Measurements from ENCODE around the gene RIMS1.

The RIMS1 gene

GRCh38 chr6:72094506-72094905 lies 208.2 kb downstream of the RIMS1 start:
- DNase-seq (ENCODE audit: low read depth in 2 of 2), result no peak

- DNase-seq (ENCODE audit: low read depth in 2 of 2), result no peak
Measured at GRCh38 chr6:72102561-72102960, 216.2 kb downstream of the RIMS1 start.

- DNase-seq (ENCODE audit: low read depth in 2 of 2), result no peak
Measured at GRCh38 chr6:72111611-72112010, 225.3 kb downstream of the RIMS1 start.

- DNase-seq (ENCODE audit: low read depth in 2 of 2), result no peak
Measured at GRCh38 chr6:72130327-72130726, 244.0 kb downstream of the RIMS1 start.

GRCh38 chr6:72132427-72132826 lies 246.1 kb downstream of the RIMS1 start:
- DNase-seq (ENCODE audit: low read depth in 2 of 2), result no peak

GRCh38 chr6:72132851-72133250 lies 246.5 kb downstream of the RIMS1 start:
- DNase-seq (ENCODE audit: low read depth in 2 of 2), result no peak

GRCh38 chr6:72133324-72133723 lies 247.0 kb downstream of the RIMS1 start:
- DNase-seq (ENCODE audit: low read depth in 2 of 2), result no peak

- no peak for DNase-seq (ENCODE audit: low read depth in 2 of 2)
Measured at GRCh38 chr6:72140795-72141194, 254.4 kb downstream of the RIMS1 start.

- no peak for DNase-seq (ENCODE audit: low read depth in 2 of 2)
Measured at GRCh38 chr6:72149715-72150114, 263.4 kb downstream of the RIMS1 start.

- DNase-seq (ENCODE audit: low read depth in 2 of 2), result no peak
Measured at GRCh38 chr6:72151742-72152141, 265.4 kb downstream of the RIMS1 start.

- DNase-seq (ENCODE audit: low read depth in 2 of 2), result no peak
Measured at GRCh38 chr6:72175916-72176315, 289.6 kb downstream of the RIMS1 start.

- DNase-seq (ENCODE audit: low read depth in 2 of 2), result no peak
Measured at GRCh38 chr6:72182337-72183246, 296.2 kb downstream of the RIMS1 start.

GRCh38 chr6:72203983-72204382 lies 317.6 kb downstream of the RIMS1 start:
- DNase-seq (ENCODE audit: low read depth in 2 of 2), result no peak

GRCh38 chr6:72205500-72205899 lies 319.1 kb downstream of the RIMS1 start:
- DNase-seq (ENCODE audit: low read depth in 2 of 2), result no peak

- DNase-seq (ENCODE audit: low read depth in 2 of 2), result no peak
Measured at GRCh38 chr6:72206606-72207005, 320.3 kb downstream of the RIMS1 start.

GRCh38 chr6:72212686-72213085 lies 326.3 kb downstream of the RIMS1 start:
- DNase-seq (ENCODE audit: low read depth in 2 of 2), result no peak

GRCh38 chr6:72213654-72214053 lies 327.3 kb downstream of the RIMS1 start:
- DNase-seq (ENCODE audit: low read depth in 2 of 2), result no peak

GRCh38 chr6:72216222-72217068 lies 330.1 kb downstream of the RIMS1 start:
- DNase-seq (ENCODE audit: low read depth in 2 of 2), result no peak

GRCh38 chr6:72217626-72218025 lies 331.3 kb downstream of the RIMS1 start:
- no peak for DNase-seq (ENCODE audit: low read depth in 2 of 2)

GRCh38 chr6:72218125-72218524 lies 331.8 kb downstream of the RIMS1 start:
- DNase-seq (ENCODE audit: low read depth in 2 of 2), result no peak

- no peak for DNase-seq (ENCODE audit: low read depth in 2 of 2)
Measured at GRCh38 chr6:72219536-72219935, 333.2 kb downstream of the RIMS1 start.

- DNase-seq (ENCODE audit: low read depth in 2 of 2), result no peak
Measured at GRCh38 chr6:72238021-72238420, 351.7 kb downstream of the RIMS1 start.

- no peak for DNase-seq (ENCODE audit: low read depth in 2 of 2)
Measured at GRCh38 chr6:72238900-72239299, 352.6 kb downstream of the RIMS1 start.
